H54 (cell line): Measurements from ENCODE around the gene MAP3K6.
A peak's percentile ranks its signal among the peaks of the same experiment; 100 is the strongest.
"Not testable (repeated sequence)": the region's sequence is repeated elsewhere in the genome, so short reads cannot be mapped to it uniquely, and the experiment has no call there.

Experiments used
- DNase-seq: peaks from one replicate; pipeline ENCODE4 v3.0.0; 2011; ENCODE audit warnings: low spot score, mixed read lengths; ENCODE audit not compliant: insufficient read length
- FAIRE-seq: peaks from 3 replicates; lab custom pipeline; 2011; peaks lifted over from hg19 to GRCh38; lab: Jason Lieb, UNC
- POLR2A ChIP-seq: IDR thresholded peaks from 2 replicates; pipeline ENCODE4 v1.6.1; 2011; ENCODE audit warnings: low read depth, mild to moderate bottlenecking, low read length

The MAP3K6 gene, protein sequence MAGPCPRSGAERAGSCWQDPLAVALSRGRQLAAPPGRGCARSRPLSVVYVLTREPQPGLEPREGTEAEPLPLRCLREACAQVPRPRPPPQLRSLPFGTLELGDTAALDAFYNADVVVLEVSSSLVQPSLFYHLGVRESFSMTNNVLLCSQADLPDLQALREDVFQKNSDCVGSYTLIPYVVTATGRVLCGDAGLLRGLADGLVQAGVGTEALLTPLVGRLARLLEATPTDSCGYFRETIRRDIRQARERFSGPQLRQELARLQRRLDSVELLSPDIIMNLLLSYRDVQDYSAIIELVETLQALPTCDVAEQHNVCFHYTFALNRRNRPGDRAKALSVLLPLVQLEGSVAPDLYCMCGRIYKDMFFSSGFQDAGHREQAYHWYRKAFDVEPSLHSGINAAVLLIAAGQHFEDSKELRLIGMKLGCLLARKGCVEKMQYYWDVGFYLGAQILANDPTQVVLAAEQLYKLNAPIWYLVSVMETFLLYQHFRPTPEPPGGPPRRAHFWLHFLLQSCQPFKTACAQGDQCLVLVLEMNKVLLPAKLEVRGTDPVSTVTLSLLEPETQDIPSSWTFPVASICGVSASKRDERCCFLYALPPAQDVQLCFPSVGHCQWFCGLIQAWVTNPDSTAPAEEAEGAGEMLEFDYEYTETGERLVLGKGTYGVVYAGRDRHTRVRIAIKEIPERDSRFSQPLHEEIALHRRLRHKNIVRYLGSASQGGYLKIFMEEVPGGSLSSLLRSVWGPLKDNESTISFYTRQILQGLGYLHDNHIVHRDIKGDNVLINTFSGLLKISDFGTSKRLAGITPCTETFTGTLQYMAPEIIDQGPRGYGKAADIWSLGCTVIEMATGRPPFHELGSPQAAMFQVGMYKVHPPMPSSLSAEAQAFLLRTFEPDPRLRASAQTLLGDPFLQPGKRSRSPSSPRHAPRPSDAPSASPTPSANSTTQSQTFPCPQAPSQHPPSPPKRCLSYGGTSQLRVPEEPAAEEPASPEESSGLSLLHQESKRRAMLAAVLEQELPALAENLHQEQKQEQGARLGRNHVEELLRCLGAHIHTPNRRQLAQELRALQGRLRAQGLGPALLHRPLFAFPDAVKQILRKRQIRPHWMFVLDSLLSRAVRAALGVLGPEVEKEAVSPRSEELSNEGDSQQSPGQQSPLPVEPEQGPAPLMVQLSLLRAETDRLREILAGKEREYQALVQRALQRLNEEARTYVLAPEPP (N-terminal part only)

DNA sequence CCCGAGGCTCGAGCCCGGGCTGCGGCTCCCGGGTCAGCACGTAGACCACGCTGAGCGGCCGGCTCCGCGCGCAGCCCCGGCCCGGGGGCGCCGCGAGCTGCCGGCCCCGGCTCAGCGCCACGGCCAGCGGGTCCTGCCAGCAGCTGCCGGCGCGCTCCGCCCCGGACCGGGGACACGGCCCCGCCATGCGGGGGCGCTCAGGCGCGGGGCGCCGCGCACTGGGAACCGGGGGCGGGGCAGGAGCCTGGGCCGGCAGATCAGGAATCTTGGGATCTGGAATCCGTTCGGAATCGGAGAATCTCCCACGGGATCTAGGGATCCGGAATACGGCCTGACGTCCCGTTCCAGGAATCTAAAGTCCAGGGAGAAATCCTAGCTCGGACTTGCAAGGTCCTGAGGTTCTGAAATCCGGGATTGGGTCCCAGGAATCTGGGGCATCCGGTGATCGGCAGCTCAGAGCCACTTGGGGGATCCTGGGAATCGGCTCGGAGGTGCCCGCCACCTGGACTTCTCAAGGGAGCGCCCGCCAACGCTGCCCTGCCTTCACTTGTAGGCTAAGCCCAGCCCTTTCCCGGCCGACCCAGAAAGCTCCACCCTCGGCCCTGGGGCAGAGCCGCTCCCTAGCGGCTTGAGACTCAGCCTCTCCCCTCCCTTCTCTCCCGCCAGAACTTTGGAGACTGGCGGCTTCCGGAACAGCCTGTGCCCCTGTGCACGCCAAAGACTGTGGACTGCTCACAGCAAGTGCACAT is at the start of gene MAP3K6:
Gene MAP3K6 (minus strand): TSS at position 551 of the 749 bp plus-strand sequence. CDS start 364 bp downstream, at position 187.
- FAIRE-seq, result no peak
- no peak; the same call in 1 of the 2 replicates for TF ChIP-seq POLR2A

DNA sequence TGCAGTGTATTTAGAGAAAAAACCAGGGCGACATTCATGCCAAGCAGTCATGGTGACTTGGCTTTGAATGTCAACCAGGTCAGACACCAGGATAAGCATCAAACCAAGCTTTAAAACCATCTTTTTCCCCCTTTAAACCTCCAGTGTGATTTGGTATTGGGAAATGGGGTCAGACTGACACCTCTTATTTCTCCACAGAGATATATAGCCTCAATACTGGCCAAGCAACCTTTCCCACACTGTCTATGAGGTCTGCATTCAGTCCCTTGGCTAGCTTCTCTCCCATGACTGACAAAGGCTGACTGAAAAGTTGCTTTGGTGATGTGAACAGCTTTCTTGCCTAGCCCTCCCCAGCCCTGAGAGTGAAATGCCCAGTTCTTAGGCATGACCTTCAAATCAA is 47.3 kb upstream of the MAP3K6 start:
- FAIRE-seq, result no peak
- no peak for TF ChIP-seq POLR2A
- DNase-seq, result no peak

More for the DNA sequence above, at the start of gene MAP3K6:
- DNase-seq, result peak; percentile 80

DNA sequence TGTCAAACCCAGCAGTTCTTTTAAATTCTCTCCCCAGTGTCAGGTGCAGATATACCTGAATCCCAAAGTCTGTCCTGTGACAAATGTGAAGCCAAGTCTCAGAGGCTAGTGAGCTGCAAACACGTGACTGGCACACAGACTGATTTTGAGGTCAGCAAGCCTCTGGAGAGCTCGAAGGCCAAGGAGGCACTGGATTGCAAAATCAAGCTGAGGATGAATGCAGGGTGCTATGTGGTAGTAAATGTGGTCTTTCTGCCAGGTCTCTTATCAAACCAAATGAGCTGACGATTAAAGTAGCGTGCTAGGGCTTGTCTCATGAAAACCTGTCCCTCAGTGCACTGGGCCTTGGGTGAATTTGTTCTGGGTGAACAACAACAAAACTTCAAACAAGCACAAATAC is 46.2 kb upstream of the MAP3K6 start:
- TF ChIP-seq POLR2A, result no peak
- FAIRE-seq, result no peak
- DNase-seq, result no peak

DNA sequence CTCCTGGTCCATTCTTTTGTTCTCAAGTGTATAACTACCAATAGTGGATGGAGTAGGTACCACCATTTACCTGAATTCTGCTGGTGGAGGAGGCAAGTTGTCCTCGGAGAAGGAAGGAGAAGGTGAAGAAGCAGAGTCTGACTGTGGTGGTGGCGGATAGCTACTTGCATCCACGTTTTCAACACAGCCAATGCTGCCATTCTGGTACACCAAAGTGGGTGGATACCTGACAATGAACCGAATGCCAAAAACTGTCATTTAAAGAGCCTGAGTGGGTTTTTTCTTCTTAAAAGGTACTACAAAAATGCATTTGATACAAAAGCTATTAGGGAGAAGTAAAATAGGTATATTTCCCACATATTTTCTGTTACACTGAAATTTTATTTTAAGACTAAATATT is 45.7 kb upstream of the MAP3K6 start:
- no peak for DNase-seq
- FAIRE-seq, result no peak
- TF ChIP-seq POLR2A, result no peak

DNA sequence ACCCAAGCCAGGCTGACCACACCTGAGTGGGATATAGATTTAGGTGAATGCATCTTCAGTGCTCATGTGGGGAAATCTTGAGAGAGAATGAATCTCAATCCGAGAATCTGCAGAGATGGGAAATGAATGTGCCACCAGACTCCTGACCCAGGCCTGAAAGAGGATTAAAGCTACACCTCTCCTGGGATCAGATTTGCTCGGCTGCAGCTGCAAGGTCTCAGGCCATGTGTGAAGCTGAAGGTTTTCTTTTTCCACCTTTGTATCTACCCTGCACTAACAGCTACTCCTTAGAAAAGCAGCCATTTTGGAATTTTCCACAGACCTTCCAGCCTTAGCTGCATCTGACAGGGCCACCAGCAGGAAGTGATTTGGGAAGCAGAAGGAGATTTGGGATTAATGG is 43.9 kb upstream of the MAP3K6 start:
- DNase-seq (no peak), FAIRE-seq (no peak)
- TF ChIP-seq POLR2A, result no peak

DNA sequence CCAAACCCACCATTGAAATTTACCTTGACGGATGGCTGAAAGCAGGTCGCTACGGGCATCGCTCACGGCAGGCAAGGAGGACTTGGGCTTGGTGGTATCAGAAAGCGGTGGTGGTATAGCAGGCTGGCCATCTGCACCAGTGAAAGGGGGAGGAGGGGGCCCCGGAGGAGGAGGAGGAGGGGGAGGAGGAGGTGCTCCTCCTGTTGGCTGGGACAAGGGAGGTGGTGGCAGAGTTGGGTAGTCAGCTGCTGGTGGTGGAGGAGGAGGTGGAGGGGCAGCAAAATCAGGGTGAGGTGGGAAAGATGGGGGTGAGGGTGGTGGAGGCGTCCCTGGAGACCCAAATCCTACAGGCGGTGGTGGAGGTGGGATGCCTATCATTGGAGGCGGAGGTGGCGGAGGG is 42.9 kb upstream of the MAP3K6 start:
- FAIRE-seq (no peak), DNase-seq (no peak)
- no peak for TF ChIP-seq POLR2A

DNA sequence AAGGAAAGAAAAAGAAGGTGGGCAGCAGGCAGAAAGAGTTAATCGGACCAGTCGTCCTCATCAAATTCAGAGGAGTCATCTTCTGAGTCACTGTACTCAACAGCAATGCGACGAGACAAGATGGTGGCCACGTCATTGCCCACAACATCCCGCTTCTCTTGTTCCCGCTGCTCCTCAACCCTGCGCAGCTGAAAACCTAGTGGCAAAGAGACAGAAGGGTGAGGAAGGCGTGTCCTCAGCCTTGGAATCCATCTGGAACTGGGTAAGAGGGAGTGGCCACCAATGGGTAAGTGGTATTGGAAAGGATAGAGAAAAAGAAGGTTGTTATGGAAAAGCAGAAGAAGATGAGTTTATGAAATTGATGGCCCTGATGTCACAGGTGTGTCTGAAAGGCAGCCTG is 41.4 kb upstream of the MAP3K6 start:
- DNase-seq (no peak), FAIRE-seq (no peak)
- TF ChIP-seq POLR2A, result no peak

DNA sequence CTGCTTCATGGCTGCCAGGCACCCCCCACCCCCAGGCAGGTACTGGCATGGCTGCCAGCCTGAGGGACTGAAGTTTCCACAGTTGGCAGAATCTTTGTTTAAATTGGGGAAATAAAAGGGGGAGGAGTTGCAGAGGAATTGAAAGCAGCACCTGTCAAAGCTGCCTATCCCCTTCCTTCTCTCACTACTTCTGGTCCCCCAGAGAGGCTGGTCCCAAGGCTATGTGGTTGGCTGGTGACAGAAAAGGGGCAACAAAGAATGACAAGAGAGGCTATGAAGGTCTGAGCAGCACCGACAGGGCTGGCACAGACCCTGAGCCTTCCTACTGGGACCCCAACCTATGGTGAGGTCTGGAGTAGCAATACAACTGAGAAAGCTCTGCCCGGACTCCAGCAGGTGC is 40.0 kb upstream of the MAP3K6 start:
- FAIRE-seq, DNase-seq: not testable (repeated sequence)

DNA sequence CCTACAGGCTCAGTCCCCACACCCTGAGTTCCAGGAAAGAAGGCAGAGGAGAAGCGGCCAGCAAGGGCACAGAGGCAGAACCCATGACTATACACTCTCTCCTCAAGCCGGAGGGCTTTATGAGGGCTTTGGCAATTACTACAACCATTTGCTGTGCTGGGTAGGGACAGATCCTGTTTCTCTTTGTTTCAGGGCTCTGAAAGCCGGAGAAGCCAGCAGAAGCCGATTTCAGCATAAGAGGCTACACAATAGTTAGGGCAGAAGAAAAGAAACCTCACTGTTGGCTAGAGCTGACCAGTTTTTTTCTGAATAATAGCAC is 39.6 kb upstream of the MAP3K6 start:
- no peak for DNase-seq
- no peak for FAIRE-seq
- TF ChIP-seq POLR2A, result no peak

DNA sequence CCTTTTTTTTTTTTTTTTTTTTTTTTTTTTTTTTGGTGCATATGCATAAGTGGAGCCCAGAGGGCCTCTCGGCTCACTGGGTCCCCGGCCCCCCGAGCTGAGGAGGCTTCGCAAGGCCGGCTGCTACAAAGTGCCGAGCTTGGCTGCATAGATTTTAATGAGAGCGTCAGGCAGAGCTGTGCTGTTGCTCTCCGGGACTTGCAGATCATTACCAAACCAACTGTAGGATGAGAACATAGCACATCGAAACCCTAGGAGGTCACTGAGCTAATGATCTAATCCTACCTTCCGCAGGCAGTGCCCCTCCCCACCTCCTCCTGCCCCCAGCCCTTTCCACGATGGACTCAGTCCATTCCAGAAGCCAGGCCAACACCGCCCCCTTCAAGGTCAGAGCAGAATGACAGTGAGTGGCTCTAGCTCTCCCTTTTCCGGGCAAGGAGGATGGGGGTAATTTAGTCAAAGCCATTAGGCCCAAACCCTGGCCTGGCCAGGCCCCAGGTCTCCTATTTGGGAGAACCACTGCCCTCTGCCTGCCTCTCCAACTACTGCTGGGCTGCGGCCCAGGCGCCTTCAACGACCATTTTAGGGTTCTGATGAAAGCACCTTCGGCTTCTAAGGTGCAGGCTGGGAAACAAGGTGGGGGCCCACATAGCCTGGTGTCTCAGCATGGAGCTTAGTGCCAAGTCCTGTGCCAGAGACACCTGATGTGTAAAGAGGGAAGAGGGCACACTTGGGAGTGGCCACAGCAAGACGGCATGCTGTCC is 39.0 kb upstream of the MAP3K6 start:
- not testable (repeated sequence) for DNase-seq, FAIRE-seq

DNA sequence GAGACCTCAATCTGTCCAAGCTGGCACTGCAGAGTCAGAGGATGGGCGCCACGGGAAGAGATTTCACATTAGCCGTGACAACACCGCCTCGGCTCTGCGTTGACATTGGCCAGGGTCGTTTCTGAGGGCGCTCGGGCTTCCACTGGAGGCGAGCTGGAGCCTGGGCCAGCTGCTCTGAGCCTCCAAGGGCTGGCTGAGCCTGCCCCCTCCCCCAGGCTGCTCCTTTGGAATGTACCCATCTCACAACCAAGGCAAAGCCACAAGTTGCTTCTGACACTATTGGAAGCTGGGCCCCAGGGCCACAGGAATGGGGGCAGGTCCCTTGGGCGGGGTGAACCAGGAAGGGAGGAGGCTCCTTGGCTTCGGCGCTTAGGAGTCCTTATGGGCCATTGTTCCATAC is 38.3 kb upstream of the MAP3K6 start:
- no peak for TF ChIP-seq POLR2A
- no peak for DNase-seq
- FAIRE-seq, result no peak

DNA sequence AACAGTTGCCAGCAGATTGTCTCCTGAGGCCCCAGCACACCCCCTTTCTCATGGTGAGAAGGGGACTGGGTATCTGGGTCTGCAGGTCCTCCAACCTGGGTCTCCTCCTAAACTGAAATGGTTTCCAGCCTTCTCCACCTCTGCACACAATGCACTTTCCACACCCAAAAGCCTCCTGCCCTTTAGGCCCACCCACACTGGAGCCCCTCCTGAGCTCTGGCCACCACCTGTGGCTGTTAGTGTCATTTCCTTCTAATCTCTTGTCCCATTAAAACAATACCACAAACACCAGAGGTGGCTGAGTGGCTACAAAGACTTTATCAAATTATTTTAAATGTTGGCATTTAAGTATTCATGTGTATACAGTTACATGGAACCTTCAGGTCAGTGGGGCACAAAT is 37.2 kb upstream of the MAP3K6 start:
- no peak for TF ChIP-seq POLR2A
- DNase-seq (no peak), FAIRE-seq (no peak)

DNA sequence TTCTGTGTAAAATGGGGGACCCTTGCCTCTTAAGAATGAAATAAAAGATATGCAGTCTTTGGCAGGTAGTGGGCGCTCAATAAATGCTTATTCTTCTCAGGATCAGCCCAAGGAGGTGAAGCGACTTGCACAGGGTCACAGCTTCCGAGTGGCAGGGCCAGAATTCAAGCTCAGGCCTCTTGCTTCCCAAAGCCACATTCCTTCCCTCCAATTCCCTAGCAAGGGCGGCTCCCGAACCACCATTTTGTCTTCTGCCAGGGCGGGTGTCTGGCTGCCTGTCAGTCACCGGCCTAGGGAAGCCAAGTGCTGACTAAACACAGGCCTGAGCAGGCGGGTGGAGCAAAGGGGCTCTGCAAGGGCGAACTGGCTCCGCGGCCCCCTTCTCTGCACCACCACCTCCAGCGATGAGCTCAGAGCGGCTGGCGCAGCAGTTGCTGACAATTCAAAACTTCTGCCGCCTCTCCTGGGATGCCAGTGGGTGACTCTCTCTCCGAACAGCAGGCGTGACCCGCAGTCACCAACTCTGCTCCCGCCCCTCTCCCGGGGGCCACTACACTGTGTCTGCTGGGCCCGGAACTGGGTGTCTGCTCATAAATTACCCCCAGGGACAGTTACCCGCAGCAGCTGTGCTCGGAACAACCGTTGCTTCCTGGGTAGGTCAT is 36.4 kb upstream of the MAP3K6 start:
- FAIRE-seq, result no peak
- no peak for DNase-seq

More for the DNA sequence above, 36.4 kb upstream of the MAP3K6 start:
- no peak for TF ChIP-seq POLR2A
